ENCODE results near the gene PLA2G4D.

DNA sequence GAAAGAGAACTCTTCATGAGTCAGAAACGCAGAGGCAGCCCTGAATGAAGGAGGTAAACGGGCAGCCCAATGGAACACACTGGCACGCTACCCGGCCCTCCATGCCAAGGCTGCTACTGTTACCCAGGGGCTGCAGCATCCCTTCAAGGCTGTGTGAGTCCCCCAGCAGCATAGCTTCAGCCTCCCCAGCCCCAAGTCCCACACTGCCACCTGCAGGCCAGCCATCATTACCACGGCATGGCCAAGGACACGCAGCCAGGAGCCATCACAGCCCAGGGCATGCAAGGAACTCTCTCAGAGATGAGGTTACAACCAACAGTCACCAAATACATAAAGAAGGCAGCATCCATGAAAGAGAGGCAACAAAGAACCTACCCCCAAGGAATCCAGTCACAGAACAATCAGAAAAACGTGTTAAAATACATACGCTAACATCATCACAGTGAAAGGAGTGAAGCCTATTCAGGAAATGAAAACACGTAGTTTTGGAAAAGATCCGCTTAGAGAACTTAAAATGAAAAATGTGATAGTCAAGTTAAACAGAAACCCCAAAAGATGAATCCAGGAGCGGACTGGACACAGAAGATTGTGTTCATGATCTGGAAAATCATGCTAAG, 39.6 kb upstream of the PLA2G4D start:
- TF ChIP-seq, protein P1, sequence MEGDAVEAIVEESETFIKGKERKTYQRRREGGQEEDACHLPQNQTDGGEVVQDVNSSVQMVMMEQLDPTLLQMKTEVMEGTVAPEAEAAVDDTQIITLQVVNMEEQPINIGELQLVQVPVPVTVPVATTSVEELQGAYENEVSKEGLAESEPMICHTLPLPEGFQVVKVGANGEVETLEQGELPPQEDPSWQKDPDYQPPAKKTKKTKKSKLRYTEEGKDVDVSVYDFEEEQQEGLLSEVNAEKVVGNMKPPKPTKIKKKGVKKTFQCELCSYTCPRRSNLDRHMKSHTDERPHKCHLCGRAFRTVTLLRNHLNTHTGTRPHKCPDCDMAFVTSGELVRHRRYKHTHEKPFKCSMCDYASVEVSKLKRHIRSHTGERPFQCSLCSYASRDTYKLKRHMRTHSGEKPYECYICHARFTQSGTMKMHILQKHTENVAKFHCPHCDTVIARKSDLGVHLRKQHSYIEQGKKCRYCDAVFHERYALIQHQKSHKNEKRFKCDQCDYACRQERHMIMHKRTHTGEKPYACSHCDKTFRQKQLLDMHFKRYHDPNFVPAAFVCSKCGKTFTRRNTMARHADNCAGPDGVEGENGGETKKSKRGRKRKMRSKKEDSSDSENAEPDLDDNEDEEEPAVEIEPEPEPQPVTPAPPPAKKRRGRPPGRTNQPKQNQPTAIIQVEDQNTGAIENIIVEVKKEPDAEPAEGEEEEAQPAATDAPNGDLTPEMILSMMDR (conservative IDR thresholded peaks at IDR 0.05; ENCODE audit: low read depth, low read length), result peak; percentile 87
- TF ChIP-seq EZH2 (IDR thresholded peaks at IDR 0.05; ENCODE audit: borderline replicate concordance, low read depth, low read length, poor library complexity, severe bottlenecking), result no peak

Data from A673 (cell line).